ENCODE data around the gene UBE2D2.
"Not testable (repeated sequence)": the region's sequence is repeated elsewhere in the genome, so short reads cannot be mapped to it uniquely, and the experiment has no call there.

UBE2D2 gene

GRCh38 chr5:139611703-139612584, 50.8 kb downstream of the UBE2D2 start:
- DNase-seq (ENCODE audit: low read depth), result peak; percentile 45
- TF ChIP-seq CTCF (IDR thresholded peaks at IDR 0.05; ENCODE audit: low read length, missing control alignments), result no peak
- H3K4me3 ChIP-seq (replicated peaks; ENCODE audit: low read depth, low read length), result no peak overlapping the region

GRCh38 chr5:139619861-139620260, 58.7 kb downstream of the UBE2D2 start:
- no peak overlapping the region for H3K4me3 ChIP-seq (replicated peaks; ENCODE audit: low read depth, low read length)
- DNase-seq (ENCODE audit: low read depth), result no peak
- TF ChIP-seq CTCF (IDR thresholded peaks at IDR 0.05; ENCODE audit: low read length, missing control alignments), result no peak

- not testable (repeated sequence) for H3K4me3 ChIP-seq (replicated peaks; ENCODE audit: low read depth, low read length); DNase-seq (ENCODE audit: low read depth)
These were observed 64.3 kb downstream of the UBE2D2 start for GRCh38 chr5:139625398-139625797.

GRCh38 chr5:139630855-139631254, 69.7 kb downstream of the UBE2D2 start:
- TF ChIP-seq CTCF (IDR thresholded peaks at IDR 0.05; ENCODE audit: low read length, missing control alignments), result no peak
- no peak for DNase-seq (ENCODE audit: low read depth)

GRCh38 chr5:139631520-139632165, 70.5 kb downstream of the UBE2D2 start:
- DNase-seq (ENCODE audit: low read depth), result no peak
- no peak overlapping the region for H3K4me3 ChIP-seq (replicated peaks; ENCODE audit: low read depth, low read length)
- no peak for TF ChIP-seq CTCF (IDR thresholded peaks at IDR 0.05; ENCODE audit: low read length, missing control alignments)

More at GRCh38 chr5:139630855-139631254, 69.7 kb downstream of the UBE2D2 start:
- no peak overlapping the region for H3K4me3 ChIP-seq (replicated peaks; ENCODE audit: low read depth, low read length)

- no peak overlapping the region for H3K4me3 ChIP-seq (replicated peaks; ENCODE audit: low read depth, low read length)
- no peak for TF ChIP-seq CTCF (IDR thresholded peaks at IDR 0.05; ENCODE audit: low read length, missing control alignments)
- peak; percentile 82 for DNase-seq (ENCODE audit: low read depth)
These were observed 72.3 kb downstream of the UBE2D2 start for GRCh38 chr5:139633295-139634027.

GRCh38 chr5:139634028-139634325, 72.8 kb downstream of the UBE2D2 start:
- no peak for DNase-seq (ENCODE audit: low read depth)
- no peak for TF ChIP-seq CTCF (IDR thresholded peaks at IDR 0.05; ENCODE audit: low read length, missing control alignments)
- H3K4me3 ChIP-seq (replicated peaks; ENCODE audit: low read depth, low read length), result no peak overlapping the region

All from fibroblast of pulmonary artery (primary cell).